ENCODE results near the gene AMN.

AMN gene

DNA sequence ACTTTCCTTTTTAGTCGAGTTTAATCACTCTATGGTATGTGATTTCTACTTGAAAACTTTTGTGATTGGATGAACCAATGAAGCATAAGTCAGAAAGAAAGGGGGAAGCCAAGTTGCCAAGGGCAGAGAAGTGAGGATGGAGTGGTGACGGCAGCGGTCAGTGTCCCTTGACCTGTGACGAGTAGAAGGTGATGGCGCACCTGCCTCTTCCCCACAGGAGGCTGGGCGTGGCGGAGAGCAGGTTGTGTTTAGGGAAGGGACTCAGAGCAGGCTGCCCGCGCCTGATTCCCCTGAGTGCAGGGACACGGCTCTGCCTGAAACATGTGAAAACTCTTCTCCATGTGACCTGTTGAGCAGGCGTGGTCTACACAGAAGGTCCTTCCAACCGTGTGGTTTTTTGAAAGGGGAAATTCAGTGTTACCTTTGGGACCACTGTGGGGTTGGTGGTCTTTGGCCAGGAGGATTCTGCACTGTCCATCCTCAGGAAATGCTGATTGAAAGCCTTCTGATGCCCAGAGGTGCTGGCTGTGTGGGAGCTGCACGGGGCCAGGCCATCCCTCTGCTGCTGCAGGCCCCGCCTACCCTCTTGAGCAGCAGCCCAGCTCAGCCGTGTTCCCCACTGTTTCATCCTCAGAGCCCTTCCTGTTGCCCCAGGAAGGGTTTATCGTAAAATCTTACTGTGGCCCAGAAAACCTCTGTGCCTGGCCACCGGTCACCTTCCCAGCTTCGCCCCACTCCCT lies 23.5 kb upstream of the AMN start:
- no peak for DNase-seq (ENCODE audit: low spot score)

DNA sequence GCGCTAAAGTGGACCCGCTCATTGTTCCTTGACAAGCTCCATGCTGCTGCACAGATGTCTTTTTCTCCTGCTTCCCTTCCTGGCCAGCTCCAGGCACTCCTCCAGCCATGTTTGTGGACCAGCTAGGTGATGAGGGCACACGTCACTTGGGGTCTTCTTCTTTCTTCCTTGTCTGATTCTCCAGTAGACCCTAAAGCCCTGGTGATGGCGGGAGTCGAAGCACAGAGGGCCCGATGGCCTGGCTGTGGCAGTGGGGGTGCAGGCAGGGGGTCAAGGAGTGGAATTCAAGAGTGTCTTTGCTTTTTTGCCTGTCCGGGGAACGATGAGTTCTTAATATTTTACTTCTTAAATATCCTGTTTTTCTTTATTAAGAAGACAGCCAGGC lies 23.0 kb upstream of the AMN start:
- DNase-seq (ENCODE audit: low spot score): no peak

DNA sequence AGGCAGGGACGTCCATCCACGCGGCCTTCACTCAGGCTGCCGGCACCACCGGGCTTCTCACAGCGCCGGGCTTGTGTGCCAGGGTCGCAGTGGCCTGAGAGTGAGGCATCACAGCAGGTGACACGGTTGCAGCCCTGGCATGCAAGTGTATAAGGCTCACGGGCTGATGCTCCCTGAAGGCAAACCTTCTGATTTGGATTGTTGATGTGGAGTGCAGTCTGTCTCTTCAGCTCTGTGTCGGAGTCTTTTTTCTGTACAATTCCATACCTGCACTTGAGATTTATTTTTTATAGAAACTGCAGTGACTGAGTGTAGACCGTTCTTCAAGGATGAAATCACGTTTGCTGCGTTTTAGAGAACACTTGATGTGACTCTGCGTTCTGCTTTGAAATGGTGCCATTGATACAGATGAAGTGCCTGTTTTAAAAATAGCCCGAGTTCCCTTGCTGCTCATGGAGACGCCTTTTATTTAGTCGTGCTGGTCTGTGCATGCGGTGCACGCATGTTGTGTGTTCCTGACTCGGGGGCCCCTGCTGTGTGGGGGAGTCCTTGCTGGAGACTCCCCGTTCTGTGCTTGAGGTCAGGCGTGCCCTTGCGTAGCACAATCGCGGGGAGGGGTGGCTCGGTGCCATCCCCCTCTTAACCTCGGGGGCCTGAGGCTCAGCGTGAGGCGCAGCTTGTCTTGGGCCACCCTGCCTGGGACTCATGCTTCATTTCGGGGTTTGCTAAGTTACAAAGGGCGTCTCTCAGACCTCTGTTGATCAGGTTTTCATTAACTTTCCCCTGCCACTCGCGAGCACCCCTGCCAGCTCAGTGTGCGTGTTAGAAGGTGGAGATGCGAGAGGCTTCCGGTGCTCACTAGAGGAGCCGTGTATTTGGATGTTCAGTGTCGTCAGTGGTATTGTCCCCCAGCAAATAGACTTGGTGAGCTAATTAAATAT lies 21.6 kb upstream of the AMN start:
- DNase-seq (ENCODE audit: low spot score): peak; percentile 65

DNA sequence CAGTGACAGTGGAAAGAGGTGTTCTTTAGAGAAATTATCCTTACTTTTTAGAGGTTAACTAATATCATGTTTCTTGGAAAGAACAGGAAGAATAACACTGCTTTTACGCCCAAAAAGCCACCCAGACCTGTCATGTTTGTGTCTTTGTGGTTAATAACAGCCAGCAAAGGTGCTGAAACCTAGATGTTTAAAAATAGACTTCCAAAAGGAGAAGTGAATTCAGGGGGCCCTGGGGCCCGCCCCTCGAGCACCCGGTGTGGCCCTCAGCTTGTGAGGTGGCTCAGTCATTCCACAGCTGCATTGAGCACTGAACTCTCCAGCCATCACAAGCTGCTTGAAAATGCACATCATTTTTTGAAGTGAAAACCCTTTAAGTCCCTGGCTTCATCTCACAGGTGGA lies 20.8 kb upstream of the AMN start:
- peak; percentile 91 for DNase-seq (ENCODE audit: low spot score)

DNA sequence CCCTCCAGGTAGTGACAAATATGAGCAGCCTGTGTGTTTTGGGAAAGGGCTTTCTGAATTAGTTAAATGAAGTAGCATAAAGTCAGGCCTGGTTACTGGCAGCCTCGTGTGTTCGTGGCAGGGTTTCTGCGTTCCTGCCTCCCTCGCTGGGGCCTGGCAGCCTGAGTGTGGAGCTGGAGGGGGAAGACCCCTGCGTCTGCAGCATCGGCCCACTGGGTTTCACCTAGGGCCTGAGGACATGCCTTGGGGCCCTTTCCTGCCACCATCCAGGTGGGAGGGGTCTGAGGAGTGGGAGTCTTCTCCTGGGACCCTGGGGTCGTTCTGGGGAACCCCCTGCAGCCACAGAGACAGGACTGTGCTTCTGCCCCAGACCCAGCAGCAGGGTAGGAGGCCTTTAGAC lies 20.4 kb upstream of the AMN start:
- DNase-seq (ENCODE audit: low spot score): no peak

DNA sequence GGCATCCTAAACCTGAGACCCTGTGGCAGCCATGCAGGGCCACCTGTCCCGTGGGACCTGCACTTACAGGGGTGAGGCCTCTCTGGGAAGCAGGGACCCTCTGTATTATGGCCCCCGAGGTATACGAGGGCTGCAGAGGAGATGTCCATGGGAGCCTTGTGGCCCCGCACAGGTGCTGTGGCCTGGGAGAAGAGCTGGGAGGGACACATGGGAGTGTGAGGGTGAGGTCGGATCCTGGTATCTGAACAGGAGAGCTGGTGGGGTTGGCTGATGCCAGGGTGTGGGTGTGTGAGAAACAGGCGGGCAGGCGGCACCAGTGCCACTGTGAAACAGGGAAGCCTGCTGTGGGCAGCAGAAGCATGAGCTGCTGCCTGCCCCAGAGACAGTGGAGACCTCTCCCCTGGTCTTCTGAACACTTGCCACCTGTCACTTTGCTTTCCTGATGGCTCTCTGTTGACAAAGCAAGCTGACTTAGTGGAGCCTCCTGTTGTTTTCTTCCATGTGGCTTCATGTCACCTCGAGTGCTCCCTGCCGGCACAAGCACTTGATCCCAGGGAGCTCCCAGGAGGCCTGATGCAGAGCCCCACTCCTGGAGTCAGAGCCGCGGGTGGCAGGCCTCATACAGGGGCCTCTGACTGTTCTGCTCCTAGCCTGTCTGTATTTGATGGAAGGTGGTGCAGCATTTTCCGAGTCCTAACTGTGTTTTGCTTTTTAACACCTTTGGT lies 19.8 kb upstream of the AMN start:
- no peak for DNase-seq (ENCODE audit: low spot score)

DNA sequence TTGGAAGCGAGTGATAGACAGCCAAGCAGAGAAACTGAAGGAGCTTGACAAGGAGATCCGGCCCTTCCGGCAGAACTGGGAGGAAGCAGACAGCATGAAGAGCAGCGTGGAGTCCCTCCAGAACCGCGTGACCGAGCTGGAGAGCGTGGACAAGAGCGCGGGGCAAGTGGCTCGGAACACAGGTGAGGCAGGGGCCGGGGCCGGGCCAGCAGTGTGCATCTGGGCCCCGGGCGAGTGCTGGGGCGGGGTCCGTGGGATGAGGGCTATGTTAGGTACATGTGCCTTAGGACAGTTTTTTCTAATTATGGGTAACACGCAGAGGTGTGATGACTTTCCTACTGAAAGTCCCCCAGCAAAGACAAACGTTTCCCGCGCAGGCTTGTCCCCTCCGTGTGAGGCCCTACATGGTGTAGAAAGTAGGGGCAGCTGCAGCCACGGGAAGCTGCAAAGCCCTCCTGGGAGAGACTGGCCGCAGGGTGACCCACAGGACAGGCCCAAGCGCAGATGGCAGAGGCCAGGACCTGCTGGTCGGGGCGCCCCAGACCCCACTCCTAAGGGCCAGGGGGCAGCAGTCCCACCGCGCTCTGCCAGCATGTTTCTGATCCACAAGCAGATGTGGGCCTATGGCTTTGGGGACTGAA lies 19.1 kb upstream of the AMN start:
- no peak for DNase-seq (ENCODE audit: low spot score)

DNA sequence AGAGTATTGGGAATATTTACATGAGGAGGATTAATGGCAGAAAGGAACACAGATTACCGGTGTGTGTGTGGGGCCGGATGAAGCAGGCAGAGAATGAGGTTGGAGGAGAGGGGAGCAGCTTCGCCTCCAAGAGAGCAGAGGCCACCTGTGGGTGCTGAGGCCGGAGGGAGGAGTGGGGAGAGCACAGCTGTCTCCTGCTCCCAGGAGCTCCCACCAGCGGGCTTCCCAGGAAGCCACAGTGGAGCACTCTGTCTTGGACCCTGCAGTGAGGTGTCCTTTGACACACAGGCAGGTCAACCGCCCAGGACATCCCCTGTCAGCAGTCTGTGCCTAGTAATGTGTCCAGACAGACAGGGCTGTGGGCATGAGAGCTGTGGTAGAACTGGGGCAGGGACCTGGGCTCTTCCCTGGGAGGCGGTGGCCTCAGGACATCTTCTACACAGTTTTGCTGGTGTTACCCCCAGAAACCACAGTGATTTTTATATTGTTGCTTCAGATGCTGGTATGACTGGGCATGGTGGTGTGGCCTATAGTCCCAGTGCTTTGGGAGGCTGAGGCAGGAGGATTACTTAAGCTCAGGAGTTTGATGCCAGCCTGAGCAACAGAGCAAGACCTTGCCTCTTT lies 18.5 kb upstream of the AMN start:
- DNase-seq (ENCODE audit: low spot score): no peak

DNA sequence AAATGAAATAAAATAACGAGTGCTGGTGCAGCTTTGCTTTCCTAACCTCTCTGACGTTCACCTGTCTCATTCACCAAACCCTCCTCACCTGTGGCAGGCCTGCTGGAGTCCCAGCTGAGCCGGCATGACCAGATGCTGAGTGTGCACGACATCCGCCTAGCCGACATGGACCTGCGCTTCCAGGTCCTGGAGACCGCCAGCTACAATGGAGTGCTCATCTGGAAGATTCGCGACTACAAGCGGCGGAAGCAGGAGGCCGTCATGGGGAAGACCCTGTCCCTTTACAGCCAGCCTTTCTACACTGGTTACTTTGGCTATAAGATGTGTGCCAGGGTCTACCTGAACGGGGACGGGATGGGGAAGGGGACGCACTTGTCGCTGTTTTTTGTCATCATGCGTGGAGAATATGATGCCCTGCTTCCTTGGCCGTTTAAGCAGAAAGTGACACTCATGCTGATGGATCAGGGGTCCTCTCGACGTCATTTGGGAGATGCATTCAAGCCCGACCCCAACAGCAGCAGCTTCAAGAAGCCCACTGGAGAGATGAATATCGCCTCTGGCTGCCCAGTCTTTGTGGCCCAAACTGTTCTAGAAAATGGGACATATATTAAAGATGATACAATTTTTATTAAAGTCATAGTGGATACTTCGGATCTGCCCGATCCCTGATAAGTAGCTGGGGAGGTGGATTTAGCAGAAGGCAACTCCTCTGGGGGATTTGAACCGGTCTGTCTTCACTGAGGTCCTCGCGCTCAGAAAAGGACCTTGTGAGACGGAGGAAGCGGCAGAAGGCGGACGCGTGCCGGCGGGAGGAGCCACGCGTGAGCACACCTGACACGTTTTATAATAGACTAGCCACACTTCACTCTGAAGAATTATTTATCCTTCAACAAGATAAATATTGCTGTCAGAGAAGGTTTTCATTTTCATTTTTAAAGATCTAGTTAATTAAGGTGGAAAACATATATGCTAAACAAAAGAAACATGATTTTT lies 17.1 kb upstream of the AMN start:
- no peak for DNase-seq (ENCODE audit: low spot score)

DNA sequence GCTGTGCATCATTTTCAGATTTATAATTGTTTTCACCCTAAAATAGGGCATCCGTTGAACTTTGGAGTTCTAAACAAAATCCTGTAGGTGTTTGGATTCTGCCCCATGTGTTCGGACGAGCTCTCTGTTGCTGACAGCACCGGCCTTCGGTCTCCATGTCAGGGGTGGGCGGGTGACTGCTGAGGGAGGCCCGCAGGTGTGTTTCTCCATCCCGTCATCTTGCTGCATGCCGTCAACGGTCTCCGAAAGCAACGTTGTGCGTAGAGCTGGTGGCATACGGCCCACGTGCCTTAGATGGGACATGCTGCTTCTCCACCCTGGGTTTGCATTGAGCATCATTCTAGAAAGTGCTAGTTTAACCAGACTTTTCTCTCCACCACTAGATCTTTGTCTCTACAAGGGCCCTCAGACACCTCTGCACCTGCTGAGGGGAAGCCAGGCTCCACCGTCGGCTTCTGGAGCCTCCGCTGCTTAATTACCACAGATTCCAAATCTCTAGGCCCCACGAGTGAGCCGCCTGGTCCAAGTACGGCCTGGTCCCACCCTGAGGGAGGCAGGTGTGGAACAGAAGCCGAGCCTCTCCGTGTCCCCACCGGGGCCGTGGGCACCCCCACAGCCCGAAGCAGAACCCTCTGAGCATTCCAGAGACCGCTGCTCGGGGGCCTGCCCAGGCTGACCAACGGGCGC lies 15.7 kb upstream of the AMN start:
- DNase-seq (ENCODE audit: low spot score): no peak

DNA sequence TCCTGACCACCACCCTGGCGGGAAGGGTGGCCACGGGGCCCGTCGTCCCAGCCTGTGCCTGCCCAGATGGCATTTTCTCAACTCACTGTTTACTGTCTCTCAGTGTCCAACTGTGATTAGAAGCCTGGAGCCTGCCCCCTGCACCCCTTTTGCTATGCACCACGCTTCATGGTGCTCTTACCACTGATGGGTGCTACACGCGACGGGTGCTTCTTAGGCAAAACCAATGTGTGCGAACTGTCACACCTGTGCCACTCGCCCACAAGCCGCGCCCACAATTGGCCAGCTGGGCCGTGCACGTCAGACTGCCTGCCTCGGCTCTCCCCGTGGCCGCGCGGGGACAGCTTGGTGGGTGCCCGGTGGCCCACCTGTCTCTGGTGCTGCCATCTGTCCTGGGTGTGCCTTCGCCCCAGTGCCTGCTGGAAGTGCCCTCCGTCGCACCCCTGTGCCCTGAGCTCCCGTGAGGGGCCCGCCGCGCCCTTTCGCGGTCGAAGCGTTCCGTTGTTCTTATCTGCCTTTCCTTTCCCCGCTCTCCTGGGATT lies 15.1 kb upstream of the AMN start:
- no peak for DNase-seq (ENCODE audit: low spot score)

DNA sequence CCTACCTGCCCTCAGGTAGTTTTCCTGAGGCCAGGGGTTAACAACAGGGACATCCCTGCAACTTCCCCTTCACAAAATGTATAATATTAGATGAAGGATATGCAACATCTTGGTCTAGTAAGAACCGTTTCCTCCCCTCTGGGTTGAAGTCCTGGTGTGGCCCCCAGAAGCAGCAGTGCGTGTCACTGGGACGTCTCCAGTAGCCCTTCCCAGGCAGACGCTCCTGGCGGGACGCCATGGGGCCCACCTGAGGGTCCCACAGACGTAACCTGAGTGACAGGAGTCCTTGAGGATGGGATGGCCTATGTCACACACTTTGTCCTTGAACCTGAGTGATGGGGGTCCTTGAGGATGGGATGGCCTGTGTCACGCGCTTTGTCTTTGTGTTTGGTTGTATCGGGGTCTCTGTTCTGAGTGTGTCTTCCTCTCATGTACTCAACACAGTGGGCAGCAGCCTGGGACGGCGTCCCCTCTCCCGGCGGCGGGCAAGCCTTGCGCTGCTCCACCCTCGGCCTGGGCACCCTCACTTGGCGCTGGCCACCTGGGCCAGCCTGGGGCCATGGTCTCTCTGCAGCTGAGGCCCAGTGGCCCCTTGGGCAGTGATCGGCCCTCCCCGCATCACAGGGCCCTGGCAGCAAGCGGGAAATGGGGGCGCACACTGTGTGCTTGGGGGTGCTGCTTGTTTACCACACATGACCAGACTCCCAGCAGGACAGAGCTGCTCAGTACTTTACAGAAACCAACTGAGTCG lies 14.3 kb upstream of the AMN start:
- no peak for DNase-seq (ENCODE audit: low spot score)

DNA sequence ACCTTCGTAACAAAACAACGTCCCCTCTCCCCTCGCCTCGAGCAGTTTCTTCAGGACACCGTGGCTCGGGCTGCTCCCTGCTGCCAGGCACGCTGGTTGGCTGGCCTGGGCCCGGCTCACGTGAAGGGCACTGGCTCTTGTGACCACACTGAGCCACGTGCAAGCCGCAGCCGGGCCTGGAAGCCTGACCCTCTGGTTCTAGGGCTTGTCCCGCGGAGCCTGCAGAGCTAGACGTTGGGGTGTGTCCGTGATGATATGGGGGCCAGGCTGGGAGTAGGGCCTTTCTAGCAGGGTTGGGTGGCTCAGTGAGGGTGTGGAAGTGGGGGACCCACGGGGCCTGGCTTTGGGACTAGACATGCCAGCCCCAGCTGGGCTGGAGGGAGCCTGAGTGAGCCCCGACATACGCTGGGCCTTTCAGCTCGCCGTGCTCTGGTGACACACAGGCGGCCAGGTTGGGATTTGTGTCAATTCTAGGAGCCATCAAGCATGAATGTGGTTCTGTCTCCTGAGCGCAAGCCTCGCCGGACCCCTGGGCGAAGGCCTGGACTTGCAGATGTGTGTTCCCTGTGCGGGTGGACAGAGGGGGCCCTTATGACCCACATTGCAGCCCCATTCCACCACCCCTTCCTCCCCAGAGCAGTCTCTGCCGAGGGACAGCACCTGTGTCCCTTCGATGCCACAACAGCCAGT lies 13.6 kb upstream of the AMN start:
- no peak for DNase-seq (ENCODE audit: low spot score)

DNA sequence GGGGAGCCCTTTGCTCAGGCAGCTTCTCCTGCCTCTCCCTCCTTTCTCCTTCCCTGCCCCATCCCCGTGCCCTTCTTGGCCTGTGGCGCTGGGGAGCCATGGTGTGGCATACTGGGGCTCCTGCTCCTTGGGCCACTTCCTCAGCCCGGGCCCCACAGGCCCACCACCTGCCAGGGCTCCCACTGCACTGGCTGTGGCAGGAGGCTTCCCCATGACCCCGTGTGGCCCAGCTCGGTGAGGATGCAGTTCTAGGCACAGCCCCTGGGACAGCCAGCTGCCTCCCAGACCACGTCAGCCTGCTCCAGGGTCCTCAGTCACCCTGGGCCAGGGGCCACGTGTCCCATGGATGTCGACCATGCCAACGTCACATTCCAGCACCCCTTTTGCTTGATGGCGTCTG lies 13.0 kb upstream of the AMN start:
- DNase-seq (ENCODE audit: low spot score): no peak

DNA sequence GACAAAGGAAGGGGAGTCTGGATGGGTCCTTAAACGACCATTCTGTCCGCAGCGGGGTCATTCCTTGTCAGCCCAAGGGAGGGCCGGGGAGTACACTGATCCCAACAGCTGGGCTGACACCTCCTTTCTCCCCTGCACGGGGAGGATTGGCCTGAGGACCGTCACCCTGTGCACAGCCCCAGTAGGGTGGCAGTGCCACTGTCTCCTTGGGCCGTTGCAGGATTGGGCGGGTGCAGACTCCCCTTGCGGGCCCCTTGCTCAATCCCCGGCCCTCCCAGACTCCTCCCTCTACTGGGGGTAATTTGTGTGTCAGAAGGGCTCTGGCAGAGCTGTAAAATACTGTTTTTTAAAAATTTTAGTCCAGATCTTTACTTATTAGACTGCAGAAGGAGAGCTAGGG lies 12.6 kb upstream of the AMN start:
- no peak for DNase-seq (ENCODE audit: low spot score)

DNA sequence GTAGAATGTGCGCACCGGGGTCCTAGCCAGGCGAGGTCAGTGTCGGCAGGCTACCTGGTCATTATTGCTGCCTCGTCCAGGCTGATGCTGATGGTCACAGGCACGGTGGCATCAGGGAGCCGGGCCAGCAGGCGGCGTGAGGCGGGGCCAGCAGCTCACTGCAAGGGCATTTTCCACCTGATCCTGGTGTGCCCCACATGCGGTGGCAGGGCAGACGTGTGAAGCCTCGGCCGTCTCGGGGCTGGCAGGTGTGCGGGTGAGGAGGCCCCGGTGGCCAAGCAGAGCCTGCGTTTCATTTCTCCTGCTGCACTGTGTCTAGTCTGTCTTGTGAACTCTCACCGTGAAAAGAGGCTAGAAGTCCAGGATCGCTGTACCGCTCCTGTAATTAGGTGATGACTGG lies 12.0 kb upstream of the AMN start:
- no peak for DNase-seq (ENCODE audit: low spot score)

DNA sequence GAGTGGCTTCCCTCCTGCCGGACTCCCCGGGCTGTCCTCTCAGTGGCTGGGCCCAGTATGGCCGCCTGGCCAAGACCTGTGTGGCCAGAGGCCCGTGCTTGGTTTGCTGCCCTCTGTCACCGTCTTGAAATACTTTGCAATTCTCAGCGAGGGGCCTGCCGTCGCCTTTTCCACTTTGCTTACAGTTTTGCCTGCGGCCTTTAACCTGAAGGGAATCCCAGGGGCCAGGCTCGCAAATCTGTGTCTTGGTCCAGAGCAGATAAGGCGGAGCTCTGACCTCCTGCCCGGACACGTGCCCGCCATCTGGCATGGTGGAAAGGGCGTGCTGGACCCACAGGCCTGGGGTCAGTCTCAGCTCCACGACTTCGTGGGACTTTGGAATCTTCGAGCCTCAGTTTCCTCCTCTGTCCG lies 10.9 kb upstream of the AMN start:
- no peak for DNase-seq (ENCODE audit: low spot score)

Measured in germinal center (tissue), 1 donor.